UCSD-AML1 (cell line): ENCODE measurements around the gene CUEDC1.

Source experiments
- DNase-seq: peaks from one replicate; lab custom pipeline; 2025; ENCODE audit not compliant: unreplicated experiment; lab: John Stamatoyannopoulos, UW

Gene CUEDC1

DNA sequence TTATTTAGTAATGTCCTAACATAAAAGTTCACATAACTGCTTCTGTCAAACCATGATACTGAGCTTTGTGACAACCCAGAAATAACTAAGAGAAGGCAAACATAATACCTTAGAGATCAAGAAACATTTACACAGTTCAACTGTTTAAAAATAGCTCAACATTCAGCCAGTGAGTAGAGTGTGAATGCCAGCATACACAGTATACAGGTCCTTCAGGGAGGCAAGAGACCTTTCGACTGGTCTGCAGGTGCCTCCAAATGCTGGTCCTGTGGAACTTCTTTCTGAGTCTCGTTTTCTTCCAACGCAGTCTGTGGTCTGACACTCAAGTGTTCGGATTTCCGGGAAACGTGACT lies 115.7 kb downstream of the CUEDC1 start:
- DNase-seq, result no peak

DNA sequence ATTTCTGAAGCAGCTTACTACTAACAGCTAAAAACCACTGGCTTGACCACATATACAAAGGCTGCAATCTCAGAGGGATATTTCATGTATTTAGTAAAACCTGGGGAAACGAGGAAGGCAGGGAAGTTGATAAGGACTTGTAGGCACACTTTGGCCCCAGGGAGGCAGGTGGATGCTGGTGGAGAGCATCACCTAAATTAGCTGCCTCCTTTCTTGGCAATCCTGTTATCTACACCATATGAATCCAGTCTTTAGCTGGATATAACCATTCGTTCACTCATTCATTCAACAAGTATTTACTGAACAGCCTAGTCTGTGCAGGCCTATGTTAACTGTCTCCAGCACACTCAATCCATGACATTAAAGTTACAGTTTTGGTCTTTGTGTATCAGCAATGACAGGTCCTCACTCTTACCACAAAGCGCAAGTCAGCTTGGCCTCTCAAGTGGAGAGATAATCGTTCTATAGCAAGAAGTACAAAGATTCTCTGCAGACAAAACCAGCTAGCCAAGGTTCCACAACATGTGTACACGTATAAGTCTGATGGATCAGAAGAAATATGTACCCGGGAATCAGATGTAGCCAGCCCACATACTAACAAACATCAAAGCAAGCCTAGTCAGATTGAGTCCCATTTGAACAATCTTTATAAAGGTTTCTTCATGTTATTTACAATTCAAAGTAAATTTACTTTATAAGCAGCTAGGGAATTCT lies 116.2 kb downstream of the CUEDC1 start:
- no peak for DNase-seq

DNA sequence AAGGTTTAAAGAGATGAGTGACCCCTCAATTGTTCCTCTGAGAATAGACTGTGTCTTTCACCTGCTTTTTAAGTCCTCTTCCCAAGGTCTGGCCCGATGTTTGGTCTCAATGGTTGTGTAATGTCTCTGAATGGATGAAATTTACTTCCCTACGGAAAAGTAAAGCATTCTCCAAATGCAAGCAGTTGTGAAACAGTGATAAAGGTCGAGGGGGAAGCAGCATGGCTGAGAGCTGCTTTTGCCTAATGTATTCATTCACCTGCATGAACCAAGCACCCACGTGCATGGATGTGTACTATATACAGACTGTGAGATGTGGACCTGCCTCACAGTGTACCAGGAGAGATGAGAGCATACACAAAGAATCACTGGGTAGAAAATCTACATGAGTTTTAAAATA lies 116.8 kb downstream of the CUEDC1 start:
- no peak for DNase-seq

DNA sequence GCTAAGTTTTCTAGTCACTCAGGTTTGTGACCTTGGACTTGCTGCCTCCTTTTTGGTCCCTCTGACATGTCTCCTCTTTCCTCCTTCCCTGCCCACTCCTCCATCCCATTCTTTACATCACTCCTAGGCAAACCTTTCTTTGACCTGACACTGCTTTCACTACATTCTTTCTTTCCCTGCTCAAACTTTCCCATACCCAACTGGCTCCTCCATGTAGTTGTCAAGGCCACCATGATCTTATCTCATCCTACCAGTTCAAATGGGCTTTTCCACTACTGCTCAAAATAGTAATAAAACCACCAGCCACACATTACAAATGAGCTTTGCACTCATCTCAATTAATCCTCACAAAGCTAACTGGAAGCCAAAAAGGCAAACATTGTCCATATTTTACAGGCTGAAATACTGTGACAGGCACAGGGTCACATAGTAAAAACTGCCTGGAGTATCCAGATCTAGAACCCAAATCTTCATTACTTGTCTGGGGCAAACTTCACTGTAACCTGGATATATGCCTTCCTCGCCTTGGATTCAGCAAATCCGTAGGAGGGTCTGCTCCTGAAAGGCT lies 119.8 kb downstream of the CUEDC1 start:
- no peak for DNase-seq

DNA sequence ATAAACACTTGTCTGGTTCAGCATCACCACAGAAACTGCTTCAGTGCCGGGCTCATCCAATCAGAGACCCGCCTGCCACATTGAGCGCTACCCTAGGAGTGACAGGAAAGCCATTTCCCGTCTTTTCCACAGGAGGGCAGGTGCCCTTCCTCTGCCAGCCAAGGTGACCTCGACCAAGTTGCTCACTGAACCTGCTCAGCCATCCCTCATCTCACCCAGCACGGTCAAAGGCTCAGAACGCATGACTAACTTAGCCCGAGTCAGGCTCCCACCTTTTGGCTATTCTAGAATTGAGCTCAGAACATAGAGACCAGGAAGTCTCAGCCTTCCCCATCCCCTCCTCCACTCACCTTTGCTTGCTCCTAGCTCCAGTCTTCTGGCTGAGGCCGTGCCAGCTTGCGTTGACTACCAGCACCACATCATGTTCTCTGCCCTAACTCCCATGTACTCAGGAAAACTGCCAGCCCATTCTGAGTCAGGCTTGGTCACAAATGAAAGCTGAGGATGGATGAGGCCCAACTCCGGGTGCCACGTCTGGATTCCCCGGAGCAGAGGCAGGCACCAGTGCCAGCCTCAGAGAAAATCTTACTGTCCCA lies 121.0 kb downstream of the CUEDC1 start:
- no peak for DNase-seq

DNA sequence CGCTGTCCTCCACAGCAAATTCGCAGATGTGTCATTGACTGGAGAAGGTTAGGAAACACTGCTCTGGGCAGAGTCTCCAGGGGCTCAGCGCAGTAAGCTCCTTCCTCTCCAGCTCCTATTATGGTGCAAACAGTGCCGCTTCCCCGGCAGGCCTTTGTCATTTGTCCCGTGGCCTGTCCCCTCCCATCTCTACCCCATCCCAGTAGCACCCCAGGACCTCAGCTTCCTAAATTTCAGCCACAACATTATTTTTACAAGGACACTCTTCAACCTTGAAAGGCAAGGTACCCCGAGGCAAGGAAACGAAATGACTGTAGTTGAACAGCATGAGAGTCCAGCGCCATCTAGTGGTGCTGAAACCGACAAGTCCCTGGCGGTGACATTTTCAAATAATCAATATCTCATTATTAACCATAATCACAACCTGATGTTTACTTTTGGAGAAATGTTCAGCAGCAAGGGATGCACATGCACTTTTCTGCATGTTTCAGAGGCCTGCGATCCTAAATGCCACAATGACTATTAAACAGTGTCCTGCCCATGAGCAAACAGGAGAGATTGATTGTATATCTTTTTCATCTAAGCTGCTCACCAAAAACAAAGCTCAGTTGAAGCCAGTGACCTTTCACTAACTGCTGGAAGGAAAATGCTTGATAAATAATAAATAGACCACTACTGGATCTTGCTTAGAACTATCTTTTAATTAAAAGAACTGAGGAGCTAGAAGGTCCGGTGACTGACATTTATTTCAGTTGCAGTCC lies 121.9 kb downstream of the CUEDC1 start:
- peak; percentile 61 for DNase-seq

DNA sequence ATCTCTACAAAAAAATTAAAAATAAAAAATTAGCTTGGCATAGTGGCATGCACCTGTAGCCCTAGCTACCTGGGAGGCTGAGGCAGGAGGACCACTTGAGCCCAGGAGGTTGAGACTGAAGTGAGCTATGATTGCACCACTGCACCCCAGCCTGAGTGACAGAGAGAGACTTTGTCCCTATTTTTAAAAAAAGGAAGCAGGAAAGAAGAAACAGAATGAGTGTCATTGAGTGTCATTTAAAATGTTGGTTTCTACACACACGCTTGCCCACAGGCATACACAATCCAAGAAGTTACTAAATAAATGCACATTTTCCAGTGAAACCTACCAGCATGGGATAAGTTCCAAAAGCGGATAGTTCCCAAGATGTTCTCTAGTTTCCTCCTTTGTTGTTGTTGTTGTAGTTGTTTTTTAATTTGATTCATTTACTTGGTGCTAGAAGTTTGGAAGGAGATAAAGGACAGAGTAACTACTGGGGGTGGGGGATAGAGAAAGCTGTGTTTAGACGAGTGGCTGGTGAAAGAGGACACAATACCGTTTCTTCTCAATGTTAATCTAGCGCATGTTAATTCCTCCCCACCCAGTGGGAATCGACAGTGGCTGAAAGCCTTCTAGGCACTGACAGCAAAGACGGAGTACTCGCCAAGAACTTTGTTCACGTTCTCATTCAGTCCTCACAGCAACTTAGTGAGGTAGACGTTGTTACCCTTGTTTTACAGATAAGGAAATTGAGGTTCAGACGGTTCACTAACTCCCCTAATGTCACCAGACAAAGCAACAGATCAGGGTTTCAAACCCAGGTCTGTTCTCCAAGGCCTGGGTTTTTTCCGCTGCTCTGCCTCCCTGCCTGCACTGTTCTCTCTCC lies 122.7 kb downstream of the CUEDC1 start:
- DNase-seq, result no peak

DNA sequence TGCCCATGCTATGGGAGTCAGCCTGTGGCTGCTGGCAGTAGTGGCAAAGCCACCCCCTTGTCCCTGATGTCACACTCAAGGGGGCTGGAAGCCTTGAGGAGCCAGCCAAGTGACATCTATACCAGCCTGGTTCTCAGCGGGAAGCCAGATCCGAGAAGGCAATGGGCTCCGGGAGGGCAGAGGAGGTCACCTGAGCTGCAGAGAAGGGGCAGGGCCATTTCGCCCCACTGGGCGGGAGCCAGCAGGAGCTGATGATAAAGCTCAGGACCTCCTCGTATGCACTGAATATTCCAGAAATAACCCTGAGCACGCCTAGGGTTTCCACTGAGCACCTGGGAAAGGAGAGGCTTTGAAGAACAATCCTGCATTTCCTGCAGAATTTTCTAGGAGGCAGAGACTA lies 124.3 kb downstream of the CUEDC1 start:
- DNase-seq, result no peak

DNA sequence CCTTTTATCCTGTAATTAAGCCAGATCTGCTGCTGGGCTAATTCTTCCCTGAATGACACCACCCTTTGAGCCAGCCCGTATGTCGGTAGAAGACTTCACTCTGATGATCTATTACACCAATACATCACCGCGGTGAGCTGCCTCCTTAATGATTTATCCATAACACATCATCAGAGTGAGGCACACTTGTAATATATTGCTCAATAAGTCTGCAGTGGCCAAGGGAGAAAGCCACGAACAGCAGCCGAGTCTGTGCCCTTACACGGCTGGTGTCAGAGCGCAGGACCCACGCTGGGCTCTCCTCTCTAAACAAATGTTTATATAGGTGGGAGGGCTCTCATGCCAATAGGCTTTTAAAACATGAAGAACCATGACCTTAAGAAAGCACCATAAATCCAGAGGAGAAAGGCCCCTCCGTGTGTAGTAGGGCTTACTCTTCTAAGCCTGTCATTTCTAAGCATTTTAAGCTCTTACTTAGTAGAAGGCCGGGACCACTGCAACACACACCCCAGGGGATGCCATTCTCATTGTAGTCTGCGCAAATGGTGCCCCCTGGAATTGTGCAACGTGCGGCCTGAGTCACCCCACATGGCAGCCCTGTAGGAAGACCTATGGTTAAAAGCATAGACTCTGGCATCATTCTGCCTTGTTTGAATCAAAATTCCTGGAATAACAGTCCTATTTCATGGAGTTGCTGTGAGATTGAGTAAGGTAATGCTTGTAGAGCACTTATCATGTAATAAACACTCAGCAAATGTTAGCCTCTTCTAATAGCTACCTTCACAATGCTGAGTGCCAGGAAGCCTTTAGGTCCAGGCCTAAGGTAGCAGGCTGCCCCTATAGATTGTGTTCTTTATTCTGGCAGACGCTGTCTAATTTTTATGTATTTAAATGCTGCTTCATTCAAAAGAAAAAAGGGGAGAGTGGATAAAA lies 131.5 kb downstream of the CUEDC1 start:
- no peak for DNase-seq

DNA sequence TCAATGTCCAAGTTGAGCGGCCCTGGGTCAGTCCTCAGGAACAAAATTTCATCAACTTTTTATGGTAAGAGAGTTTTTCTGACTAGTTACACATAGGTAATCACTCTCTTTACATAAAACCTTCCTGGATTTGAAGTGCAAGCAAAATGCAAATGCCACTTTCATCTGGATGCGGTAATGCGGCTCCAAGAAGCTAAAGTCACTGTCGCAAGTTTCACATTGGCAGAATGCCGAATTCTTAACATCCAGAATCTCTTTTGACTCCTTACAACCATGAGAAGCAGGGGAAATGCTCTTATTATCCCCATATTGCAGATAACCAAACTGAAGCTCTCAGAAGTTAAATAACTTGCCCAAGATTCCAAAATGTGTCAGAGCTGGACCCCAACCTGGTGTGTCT lies 135.3 kb downstream of the CUEDC1 start:
- no peak for DNase-seq

DNA sequence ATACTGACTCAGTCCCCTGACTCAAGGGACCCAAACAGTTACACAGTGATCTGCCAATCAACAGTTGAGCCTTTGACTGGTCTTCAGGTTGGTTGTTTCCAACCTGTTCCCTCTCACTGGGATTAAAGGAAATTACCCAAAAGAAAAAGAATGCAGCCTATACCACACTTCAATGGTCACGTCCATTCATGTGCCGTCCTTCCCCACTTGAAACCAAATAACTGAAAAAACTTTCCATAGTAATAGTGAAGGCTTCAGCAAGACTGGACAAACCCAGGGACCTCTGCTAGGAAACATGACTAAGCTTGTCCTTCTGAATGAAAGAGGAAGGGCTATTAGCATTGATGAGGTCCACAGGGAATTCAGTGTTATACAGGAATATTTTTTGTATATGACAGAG lies 135.9 kb downstream of the CUEDC1 start:
- DNase-seq, result no peak

DNA sequence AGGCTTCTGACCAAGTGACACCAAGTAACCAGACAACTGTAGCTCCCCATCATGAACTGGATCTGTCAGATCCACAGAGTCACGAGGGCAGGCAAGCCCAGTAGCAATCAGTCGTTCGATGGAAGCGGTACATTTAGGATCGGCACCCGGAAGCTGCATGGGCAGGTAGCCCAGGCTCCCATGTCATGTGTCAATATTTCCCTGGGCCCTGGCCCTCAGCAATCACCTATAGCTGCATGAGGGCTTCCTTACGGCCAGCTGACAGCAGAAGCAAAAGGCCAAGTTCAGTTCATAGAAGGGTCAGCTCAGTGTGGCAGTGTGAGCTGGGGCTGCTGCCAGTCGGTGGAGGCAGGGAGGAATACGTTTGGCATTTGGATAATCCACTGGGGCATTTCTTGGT lies 137.1 kb downstream of the CUEDC1 start:
- no peak for DNase-seq

DNA sequence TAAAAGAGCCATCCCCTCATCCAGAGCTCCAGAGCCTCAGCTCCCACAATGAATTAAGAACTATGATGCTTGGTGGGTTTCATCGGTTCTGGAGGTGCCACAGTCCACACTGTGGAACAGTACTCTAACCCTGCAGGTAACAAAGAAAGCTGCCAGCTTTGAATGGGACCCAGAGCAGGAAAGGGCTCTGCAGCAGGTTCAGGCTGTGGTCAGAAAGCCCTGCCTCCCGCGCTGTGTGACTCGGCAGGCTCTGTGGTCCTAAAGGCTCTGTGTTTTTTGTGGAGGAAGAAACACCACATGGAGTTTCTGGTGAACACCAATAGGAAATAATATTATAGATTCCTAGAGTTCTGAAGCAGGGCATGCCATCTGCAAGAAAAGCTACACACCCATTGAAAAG lies 137.9 kb downstream of the CUEDC1 start:
- peak; percentile 34 for DNase-seq

DNA sequence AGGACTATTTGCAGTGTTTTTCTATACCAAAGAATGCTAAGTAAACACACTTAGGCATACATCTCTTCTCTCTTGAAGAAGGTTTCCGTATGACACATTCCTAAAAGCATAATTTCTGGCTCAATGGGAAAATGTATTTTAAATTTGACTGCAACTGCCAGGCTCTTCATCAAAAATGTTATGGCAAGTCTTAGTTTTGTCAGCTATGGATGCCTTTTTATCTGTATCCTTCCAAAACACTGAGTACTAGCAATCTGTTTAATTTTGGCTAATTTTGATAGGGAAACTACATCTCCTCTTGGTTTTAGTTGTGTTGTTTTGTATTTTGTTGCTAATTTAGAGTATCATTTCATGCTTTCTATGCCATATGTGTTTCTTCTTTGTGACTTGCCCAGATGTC lies 140.8 kb downstream of the CUEDC1 start:
- DNase-seq, result no peak

DNA sequence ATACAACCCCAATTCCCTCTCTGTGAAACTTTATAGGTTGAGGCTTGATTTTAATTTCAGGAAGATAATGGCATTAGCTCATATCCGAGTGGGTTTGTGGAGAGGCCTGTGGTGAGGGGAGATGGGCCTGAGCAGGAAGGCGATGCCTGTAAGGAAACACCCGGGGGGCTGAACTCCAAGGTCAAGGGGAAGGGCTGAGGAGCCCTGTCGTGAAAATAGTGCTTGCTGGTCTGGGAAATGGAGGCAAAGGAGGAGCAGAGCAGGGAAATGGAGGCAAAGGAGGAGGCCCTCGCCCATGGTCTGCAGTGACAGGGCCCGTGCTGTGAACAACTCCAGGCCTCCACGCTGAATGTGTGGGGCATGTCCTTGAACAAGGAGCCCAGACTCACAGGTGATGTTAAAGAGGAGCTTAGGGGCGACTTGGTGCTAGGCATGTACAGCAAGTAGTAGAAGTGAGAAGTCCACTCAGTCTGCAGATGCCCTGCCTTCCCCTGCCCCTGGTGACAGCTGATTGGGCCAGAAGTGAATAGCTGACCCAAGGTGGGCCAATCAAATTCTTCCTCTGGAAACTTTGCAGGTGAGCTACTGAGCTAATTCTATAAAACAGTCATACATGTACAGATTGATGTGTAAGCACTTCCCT lies 143.5 kb downstream of the CUEDC1 start:
- DNase-seq, result peak; percentile 46
